ENCODE results near the gene GALR1. TPM values are rescaled to one million over a fixed set of nuclear protein-coding genes. Genes with fewer than 3 reads are reported as not detected.

GALR1 gene
- total RNA-seq, 1 donor from 2014 or later = 0.07 TPM

DNA sequence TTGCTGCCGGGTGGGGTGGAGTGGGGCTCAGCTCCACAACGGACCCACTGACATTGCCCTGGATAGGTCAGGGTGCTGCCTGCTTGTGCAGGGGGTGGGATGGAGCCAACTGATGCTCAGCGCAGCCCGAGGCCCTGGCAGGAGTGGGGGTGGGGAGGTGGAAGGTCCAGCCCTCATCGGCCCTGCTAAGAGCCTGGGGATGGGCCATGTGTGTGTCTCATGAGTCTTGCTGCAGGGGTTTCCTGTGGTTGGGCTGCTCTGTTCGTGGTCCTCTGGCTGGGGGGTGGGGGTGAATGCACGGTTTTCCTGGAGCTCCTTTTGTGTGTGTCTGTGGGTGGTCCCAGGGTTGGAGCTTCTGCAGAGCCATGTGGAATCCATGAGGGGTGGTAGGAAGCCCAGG, 39.4 kb upstream of the GALR1 start:
- H3K4me3 Mint-ChIP-seq = no peak overlapping the region
- no peak for DNase-seq (ENCODE audit: extremely low spot score, unreplicated experiment)
- no peaks in the 10 kb centered on the region for H3K36me3 Mint-ChIP-seq
- H3K9me3 Mint-ChIP-seq = no peaks in the 10 kb centered on the region
- TF ChIP-seq, protein P1, sequence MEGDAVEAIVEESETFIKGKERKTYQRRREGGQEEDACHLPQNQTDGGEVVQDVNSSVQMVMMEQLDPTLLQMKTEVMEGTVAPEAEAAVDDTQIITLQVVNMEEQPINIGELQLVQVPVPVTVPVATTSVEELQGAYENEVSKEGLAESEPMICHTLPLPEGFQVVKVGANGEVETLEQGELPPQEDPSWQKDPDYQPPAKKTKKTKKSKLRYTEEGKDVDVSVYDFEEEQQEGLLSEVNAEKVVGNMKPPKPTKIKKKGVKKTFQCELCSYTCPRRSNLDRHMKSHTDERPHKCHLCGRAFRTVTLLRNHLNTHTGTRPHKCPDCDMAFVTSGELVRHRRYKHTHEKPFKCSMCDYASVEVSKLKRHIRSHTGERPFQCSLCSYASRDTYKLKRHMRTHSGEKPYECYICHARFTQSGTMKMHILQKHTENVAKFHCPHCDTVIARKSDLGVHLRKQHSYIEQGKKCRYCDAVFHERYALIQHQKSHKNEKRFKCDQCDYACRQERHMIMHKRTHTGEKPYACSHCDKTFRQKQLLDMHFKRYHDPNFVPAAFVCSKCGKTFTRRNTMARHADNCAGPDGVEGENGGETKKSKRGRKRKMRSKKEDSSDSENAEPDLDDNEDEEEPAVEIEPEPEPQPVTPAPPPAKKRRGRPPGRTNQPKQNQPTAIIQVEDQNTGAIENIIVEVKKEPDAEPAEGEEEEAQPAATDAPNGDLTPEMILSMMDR (conservative IDR thresholded peaks at IDR 0.05) = no peak
- peaks cover 6% of the 10 kb centered on the region for H3K27me3 Mint-ChIP-seq
- H3K27ac Mint-ChIP-seq = no peak overlapping the region
- H3K4me1 Mint-ChIP-seq (ENCODE audit: unreplicated experiment) = peaks cover 11% of the 10 kb centered on the region

DNA sequence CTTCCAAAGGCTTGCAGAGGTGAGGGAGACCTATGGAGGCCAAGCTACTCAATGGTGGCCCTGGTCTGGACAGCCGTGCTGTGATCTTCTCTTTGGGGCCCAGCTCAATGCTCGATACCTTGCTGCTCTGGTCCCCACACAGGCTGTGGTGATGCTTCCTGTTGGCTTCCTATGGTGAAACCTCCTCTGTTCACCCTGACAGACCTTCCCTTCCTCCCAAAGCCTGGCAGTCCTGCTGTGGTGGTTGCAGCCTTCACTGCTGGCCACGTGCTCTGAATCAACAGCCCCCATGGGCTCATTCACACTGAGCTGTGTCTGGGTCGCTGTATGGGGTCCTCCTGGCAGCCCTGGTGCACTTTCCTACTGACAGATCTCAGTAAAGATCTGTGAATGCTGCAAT, 31.0 kb upstream of the GALR1 start:
- DNase-seq (ENCODE audit: extremely low spot score, unreplicated experiment) = no peak
- Mint-ChIP-seq H3K36me3 (no peaks in the 10 kb centered on the region), H3K9me3 (no peaks in the 10 kb centered on the region), H3K27me3 (peaks cover 9% of the 10 kb centered on the region), H3K4me3 (no peak overlapping the region), H3K27ac (no peak overlapping the region), H3K4me1 (ENCODE audit: unreplicated experiment) (no peaks in the 10 kb centered on the region)
- TF ChIP-seq, protein P1 (conservative IDR thresholded peaks at IDR 0.05) = no peak

DNA sequence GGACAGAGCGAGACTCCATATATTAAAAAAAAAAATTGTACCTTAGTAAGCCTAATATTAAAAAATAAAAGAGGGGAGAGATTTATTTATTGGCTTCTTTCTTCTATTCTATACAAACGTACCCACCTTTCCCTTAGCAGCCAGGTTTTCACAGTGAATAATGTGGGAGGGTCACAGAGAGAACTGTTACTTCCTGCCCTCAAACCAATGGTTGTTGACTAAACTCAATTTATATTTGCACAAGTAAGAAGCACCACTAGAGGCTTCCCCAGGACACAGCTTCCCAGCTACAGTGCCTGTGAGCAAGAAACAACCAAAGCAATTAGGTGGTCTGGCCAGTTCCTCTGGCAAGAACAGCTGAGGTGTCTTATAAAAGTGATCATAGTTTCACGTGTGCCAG, 28.9 kb upstream of the GALR1 start:
- H3K4me1 Mint-ChIP-seq (ENCODE audit: unreplicated experiment) = no peaks in the 10 kb centered on the region
- no peak for DNase-seq (ENCODE audit: extremely low spot score, unreplicated experiment)
- H3K27me3 Mint-ChIP-seq = peaks cover 9% of the 10 kb centered on the region
- TF ChIP-seq, protein P1 (conservative IDR thresholded peaks at IDR 0.05) = no peak
- H3K9me3 Mint-ChIP-seq = no peaks in the 10 kb centered on the region
- H3K27ac Mint-ChIP-seq = no peak overlapping the region
- H3K36me3 Mint-ChIP-seq = no peaks in the 10 kb centered on the region
- no peak overlapping the region for H3K4me3 Mint-ChIP-seq

DNA sequence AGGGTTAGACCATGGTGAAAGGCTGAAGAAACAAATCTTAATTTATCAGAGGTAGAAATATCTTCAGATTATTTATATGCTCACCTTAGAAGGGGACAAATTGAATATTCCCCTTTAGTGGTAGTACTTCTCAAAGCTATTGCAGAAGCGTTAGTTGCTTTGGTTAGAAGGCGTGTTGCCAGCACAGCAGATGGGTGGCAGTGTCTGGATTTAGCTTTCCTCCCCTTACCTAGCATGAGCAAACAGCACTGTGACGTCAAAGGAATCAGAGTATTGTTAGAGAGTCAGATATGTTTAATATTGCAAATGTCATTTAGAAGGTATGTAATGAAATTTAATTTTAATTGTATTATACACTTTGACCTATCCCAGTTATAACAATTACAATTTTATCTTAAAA, 27.2 kb upstream of the GALR1 start:
- H3K4me1 Mint-ChIP-seq (ENCODE audit: unreplicated experiment) = no peaks in the 10 kb centered on the region
- H3K36me3 Mint-ChIP-seq = no peaks in the 10 kb centered on the region
- TF ChIP-seq, protein P1 (conservative IDR thresholded peaks at IDR 0.05) = no peak
- no peak overlapping the region for H3K4me3 Mint-ChIP-seq
- H3K27ac Mint-ChIP-seq = no peak overlapping the region
- no peak for DNase-seq (ENCODE audit: extremely low spot score, unreplicated experiment)
- no peaks in the 10 kb centered on the region for H3K9me3 Mint-ChIP-seq
- peaks cover 15% of the 10 kb centered on the region for H3K27me3 Mint-ChIP-seq

DNA sequence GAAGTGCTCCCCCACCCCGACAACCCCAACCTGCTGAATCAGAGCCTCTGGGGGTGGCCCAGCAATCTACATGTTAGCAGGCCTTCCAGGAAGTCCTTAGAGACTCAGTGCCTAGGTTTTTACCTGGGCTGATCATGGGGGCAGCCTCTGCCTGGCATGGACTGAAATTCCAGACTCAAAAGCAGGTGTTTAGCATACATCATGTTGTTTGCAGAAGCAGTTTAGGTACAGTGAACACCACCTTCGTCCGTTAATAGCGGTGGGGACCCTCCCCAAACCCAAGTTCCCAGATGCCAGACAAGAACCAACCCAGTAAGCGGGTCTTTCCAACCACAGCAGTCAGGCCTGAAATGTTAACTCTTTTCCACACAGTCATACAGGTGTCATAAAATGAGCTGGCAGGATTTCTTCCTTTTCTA, 26.4 kb upstream of the GALR1 start:
- DNase-seq (ENCODE audit: extremely low spot score, unreplicated experiment) = no peak
- peaks cover 21% of the 10 kb centered on the region for H3K27me3 Mint-ChIP-seq
- no peaks in the 10 kb centered on the region for H3K36me3 Mint-ChIP-seq
- H3K4me1 Mint-ChIP-seq (ENCODE audit: unreplicated experiment) = no peaks in the 10 kb centered on the region
- TF ChIP-seq, protein P1 (conservative IDR thresholded peaks at IDR 0.05) = no peak
- no peaks in the 10 kb centered on the region for H3K9me3 Mint-ChIP-seq
- no peak overlapping the region for H3K27ac Mint-ChIP-seq
- H3K4me3 Mint-ChIP-seq = no peak overlapping the region

DNA sequence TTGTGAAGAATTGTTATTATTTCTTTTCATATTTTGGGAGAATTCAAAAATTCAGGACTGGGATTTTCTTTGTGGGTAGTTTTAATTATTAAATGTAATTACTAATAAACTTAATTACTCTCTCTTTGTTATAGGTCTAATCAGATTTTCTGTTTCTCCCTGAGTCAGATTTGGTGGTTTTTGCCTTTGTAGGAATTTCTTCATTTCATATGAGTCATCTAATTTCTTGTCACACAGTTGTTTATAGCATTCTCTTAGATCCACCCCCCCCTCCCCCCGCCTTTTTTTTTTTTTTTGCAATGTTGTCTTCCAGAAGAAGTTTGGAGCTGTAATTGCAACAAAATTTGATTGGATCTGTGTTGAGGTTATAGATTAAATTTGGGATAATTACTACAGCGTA, 26.0 kb upstream of the GALR1 start:
- no peaks in the 10 kb centered on the region for H3K9me3 Mint-ChIP-seq
- H3K36me3 Mint-ChIP-seq = no peaks in the 10 kb centered on the region
- TF ChIP-seq, protein P1 (conservative IDR thresholded peaks at IDR 0.05) = no peak
- H3K4me1 Mint-ChIP-seq (ENCODE audit: unreplicated experiment) = no peaks in the 10 kb centered on the region
- DNase-seq (ENCODE audit: extremely low spot score, unreplicated experiment) = no peak
- peaks cover 23% of the 10 kb centered on the region for H3K27me3 Mint-ChIP-seq
- H3K4me3 Mint-ChIP-seq = no peak overlapping the region
- H3K27ac Mint-ChIP-seq = no peak overlapping the region

Data from type B pancreatic cell (in vitro differentiated cells).